Adrenal gland (tissue), 12 donors: Measurements from ENCODE around the gene GRAMD1A. TPM values are rescaled to one million over a fixed set of nuclear protein-coding genes. Genes with fewer than 3 reads are reported as not detected.

Experiments
- DNase-seq, 7 donors: peaks; one replicate each; pipeline ENCODE4 v3.0.0-alpha.2; 2019 to 2020
- H3K27ac ChIP-seq, 5 donors: fragments of 200-600 bp; sonication (generic) in 4 of 5; 1 replicate in 3 of 5; 2 replicates in 2 of 5; pipeline versions ENCODE4 v1.5.1 to v1.8.0; 2016 to 2020; ENCODE audit warnings: mild to moderate bottlenecking in 1 of 5
- H3K27me3 ChIP-seq: fragments of 200-600 bp; 2 replicates; pipeline ENCODE4 v1.8.0; 2021
- H3K36me3 ChIP-seq, 2 donors: fragments of 200-600 bp; replicated peaks in 1 of 2; 1 replicate in 1 of 2; 2 replicates in 1 of 2; pipeline versions ENCODE4 v1.5.1 to v1.8.0; 2018 to 2022
- H3K4me1 ChIP-seq, 2 donors: fragments of 200-600 bp; replicated peaks in 1 of 2; 1 replicate in 1 of 2; 2 replicates in 1 of 2; pipeline versions ENCODE4 v1.5.1 to v1.8.0; 2018 to 2021
- H3K4me3 ChIP-seq, 4 donors: fragments of 200-600 bp; sonication (generic) in 3 of 4; one replicate each; pipeline ENCODE4 v1.5.1; 2016 to 2018
- H3K9me3 ChIP-seq, 3 donors: fragments of 200-600 bp; sonication (generic) in 1 of 3; replicated peaks in 1 of 3; 1 replicate in 2 of 3; 2 replicates in 1 of 3; pipeline versions ENCODE4 v1.5.1 to v1.8.0; 2016 to 2021
- POLR2A ChIP-seq, 2 donors: fragments of 450-650 bp; IDR thresholded peaks; one replicate each; pipeline ENCODE4 v1.6.1; 2017; ENCODE audit warnings: antibody characterized with exemption in 2 of 2, mild to moderate bottlenecking in 2 of 2, moderate library complexity in 1 of 2
- WGBS, 4 donors: extraction: QIAGEN DNeasy Blood & Tissue Kit in 2 of 4; methylation state at CpG; one replicate each; pipeline versions ENCODE4 v1.1.5 to v1.1.7; 2013 to 2017; 5-methylcytosine and 5-hydroxymethylcytosine counted together
- intact Hi-C, 2 donors: fragments of 100-400 bp; cut with DNase I; formaldehyde crosslinking; loops; one replicate each; pipeline versions ENCODE4 v1.14.1 to v1.15.0; 2022 to 2023
- polyA plus RNA-seq, 3 donors: library from polyadenylated mRNA; stranded (reverse); fragments of 200-250 nt in 2 of 3; fragments of 350-450 nt in 1 of 3; fragmentation: Illumina TruSeq in 1 of 3; extraction: RNeasy Lipid Tissue Mini Kit (QIAGEN cat#74804) in 1 of 3; gene quantifications; one replicate each; pipeline ENCODE4 v1.2.3, GENCODE V29; 2013 to 2014
- total RNA-seq, 9 donors: library from RNA; depleted of rRNA in 4 of 9; stranded (reverse); fragments of >200 nt in 4 of 9; fragments of 120-200 nt in 1 of 9; fragmentation: NEBNext Ultra II Directional in 1 of 9; extraction: Animal tissue kit (Norgen Biotek cat#: 25700) in 1 of 9; gene quantifications; one replicate each; pipeline versions ENCODE4 v1.1.0 to v1.2.4, GENCODE V29; 2013 to 2023
- TF ChIP-seq, protein P1 (sequence below), 6 experiments: fragments of 450-650 bp in 4 of 6; fragments of 200-600 bp in 2 of 6; sonication (generic) in 1 of 6; IDR thresholded peaks; 1 replicate in 5 of 6; 2 replicates in 1 of 6; pipeline versions ENCODE4 v1.5.1 to v1.8.0; 2016 to 2021; ENCODE audit warnings: antibody characterized with exemption in 6 of 6, mild to moderate bottlenecking in 2 of 6, moderate library complexity in 1 of 6
- donor health status: healthy with polysubstance abuse.
- donor health status: Bipolar disorder and iron deficiency.
- donor health status: DM: yes; HTN: yes; CAD: no.
- donor health status: DM: no; HTN: no; CAD: no.
- donor health status: DM: no; HTN: no; CAD: no.
- donor health status: DM: yes; HTN: yes; CAD: no.

GRAMD1A gene
- total and polyA plus RNA-seq, 12 donors: 31.2 to 125 (median 77.2) TPM

DNA sequence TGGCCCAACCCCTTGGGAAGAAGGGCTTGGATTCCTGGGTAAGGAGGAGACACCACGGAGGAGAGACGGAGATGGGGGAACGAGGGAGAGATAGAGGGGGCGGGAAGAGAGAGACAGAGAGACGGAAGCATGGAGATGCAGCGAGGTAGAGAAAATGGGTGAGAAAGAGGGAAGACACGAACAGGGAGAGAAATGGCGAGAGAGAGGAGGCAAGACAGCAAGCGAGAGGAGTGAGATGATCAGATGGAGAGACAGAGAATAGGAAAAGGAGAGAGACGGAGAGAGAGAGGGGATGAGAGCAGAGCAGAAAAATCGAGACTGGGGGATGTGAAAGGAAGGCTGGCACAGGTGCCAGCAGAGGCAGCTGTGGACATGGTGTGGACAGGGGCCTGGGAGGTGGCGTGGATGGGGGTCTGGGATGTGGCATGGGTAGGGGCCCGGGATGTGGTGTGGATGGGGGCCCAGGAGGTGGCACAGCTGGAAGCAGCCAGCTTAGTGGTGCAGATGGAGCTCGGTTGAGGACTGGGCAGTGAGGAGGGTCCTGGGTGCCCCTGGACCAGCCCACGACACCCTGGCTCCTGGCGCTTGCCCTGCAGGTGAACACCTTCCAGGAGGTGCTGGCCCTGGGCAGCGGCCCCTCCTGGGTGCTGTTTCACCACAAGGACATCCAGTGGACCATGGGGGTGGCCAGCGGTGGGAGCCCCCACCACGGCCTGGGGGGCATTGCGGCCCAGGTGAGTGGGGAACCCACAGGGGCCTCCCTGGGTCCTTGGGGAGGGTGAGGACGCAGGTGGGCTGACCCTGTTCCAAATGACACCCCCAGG is 75.3 kb downstream of the GRAMD1A start:
- Histone ChIP-seq H3K9me3 (no peaks in the 10 kb centered on the region), H3K36me3 (no peaks in the 10 kb centered on the region), H3K27ac (no peak overlapping the region), H3K27me3 (peaks cover 3% of the 10 kb centered on the region), H3K4me3 (no peak overlapping the region), H3K4me1 (no peaks in the 10 kb centered on the region)
- intact Hi-C loops: no loop called here
- no peak for DNase-seq
- 83 to 89% (median 87%) methylated on average over 15 to 21 of the region's 21 CpGs for WGBS, 4 donors
- TF ChIP-seq, protein P1, sequence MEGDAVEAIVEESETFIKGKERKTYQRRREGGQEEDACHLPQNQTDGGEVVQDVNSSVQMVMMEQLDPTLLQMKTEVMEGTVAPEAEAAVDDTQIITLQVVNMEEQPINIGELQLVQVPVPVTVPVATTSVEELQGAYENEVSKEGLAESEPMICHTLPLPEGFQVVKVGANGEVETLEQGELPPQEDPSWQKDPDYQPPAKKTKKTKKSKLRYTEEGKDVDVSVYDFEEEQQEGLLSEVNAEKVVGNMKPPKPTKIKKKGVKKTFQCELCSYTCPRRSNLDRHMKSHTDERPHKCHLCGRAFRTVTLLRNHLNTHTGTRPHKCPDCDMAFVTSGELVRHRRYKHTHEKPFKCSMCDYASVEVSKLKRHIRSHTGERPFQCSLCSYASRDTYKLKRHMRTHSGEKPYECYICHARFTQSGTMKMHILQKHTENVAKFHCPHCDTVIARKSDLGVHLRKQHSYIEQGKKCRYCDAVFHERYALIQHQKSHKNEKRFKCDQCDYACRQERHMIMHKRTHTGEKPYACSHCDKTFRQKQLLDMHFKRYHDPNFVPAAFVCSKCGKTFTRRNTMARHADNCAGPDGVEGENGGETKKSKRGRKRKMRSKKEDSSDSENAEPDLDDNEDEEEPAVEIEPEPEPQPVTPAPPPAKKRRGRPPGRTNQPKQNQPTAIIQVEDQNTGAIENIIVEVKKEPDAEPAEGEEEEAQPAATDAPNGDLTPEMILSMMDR (IDR thresholded peaks at IDR 0.05): no peak
- no peak for TF ChIP-seq POLR2A (IDR thresholded peaks at IDR 0.05)

DNA sequence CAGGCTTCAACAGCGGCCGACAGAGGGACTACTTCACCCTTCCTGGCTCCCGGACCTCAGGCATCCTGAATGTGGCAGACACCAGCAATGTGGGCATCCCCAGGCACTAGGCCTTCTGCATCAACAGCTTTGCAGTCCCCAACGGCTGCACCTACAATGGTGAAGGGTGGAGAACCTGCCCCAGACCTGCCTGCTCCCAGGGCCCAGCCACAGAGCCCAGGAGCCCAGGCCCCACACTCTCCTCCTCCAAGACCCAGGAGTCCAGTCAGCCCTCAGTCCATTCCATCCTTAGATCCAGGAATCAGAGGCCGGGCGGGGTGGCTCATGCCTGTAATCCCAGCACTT is 75.9 kb downstream of the GRAMD1A start:
- intact Hi-C loops: no loop called here
- Histone ChIP-seq H3K9me3 (no peaks in the 10 kb centered on the region), H3K4me3 (no peak overlapping the region), H3K27me3 (peaks cover 3% of the 10 kb centered on the region), H3K27ac (no peak overlapping the region), H3K4me1 (no peaks in the 10 kb centered on the region), H3K36me3 (no peaks in the 10 kb centered on the region)
- 80 to 100% (median 90%) methylated on average over 2 to 6 of the region's 6 CpGs for WGBS, 4 donors
- TF ChIP-seq, protein P1 (IDR thresholded peaks at IDR 0.05): no peak
- TF ChIP-seq POLR2A (IDR thresholded peaks at IDR 0.05): no peak
- DNase-seq: no peak

Other genes with a start within 250 kb of the GRAMD1A start
- 10 to 100 TPM in 3 of 9 donors, 1 to 10 TPM in 6; 3.3 to 14.3 (median 7.9) TPM for gene ZNF599, start 227.1 kb upstream of the GRAMD1A start, total RNA-seq
- 1 to 10 TPM; 3.8 to 7.3 (median 5.3) TPM for gene ZNF599, start 227.1 kb upstream of the GRAMD1A start, polyA plus RNA-seq
- 1 to 10 TPM; 2.1 to 5.6 (median 3.6) TPM for gene ZNF30, start 73.4 kb upstream of the GRAMD1A start, total RNA-seq
- gene ZNF30, start 73.4 kb upstream of the GRAMD1A start, polyA plus RNA-seq: 1 to 10 TPM; 2.8 to 5.3 (median 3.6) TPM
- 1 to 10 TPM; 3.3 to 8.4 (median 6.8) TPM for gene ZNF792, start 36.1 kb upstream of the GRAMD1A start, total RNA-seq
- gene ZNF792, start 36.1 kb upstream of the GRAMD1A start, polyA plus RNA-seq: 1 to 10 TPM in 1 of 3 donors, under 1 TPM in 2; 0.61 to 2.1 (median 0.97) TPM
- gene SCN1B, start 30.1 kb downstream of the GRAMD1A start, total RNA-seq: 10 to 100 TPM in 6 of 9 donors, 1 to 10 TPM in 2, under 1 TPM in 1; 0.83 to 34.5 (median 15.7) TPM
- 10 to 100 TPM in 2 of 3 donors, 1 to 10 TPM in 1; 4.4 to 13.2 (median 11.6) TPM for gene SCN1B, start 30.1 kb downstream of the GRAMD1A start, polyA plus RNA-seq
- 1 to 10 TPM in 2 of 9 donors, under 1 TPM in 6, not detected in 1; 0.20 to 2.6 (median 0.78) TPM for gene HPN, start 41.4 kb downstream of the GRAMD1A start, total RNA-seq
- gene HPN, start 41.4 kb downstream of the GRAMD1A start, polyA plus RNA-seq: 1 to 10 TPM in 1 of 3 donors, under 1 TPM in 1, not detected in 1; 0.88 to 1.7 TPM
- 1 to 10 TPM in 2 of 9 donors, under 1 TPM in 3, not detected in 4; 0.34 to 4.6 (median 0.75) TPM for gene FXYD3, start 115.5 kb downstream of the GRAMD1A start, total RNA-seq
- 1 to 10 TPM in 2 of 3 donors, under 1 TPM in 1; 0.35 to 4.0 (median 4.0) TPM for gene FXYD3, start 115.5 kb downstream of the GRAMD1A start, polyA plus RNA-seq
- 1 to 10 TPM in 6 of 9 donors, under 1 TPM in 3; 0.17 to 4.4 (median 1.0) TPM for gene LGI4, start 134.7 kb downstream of the GRAMD1A start, total RNA-seq
- 10 to 100 TPM in 2 of 3 donors, 1 to 10 TPM in 1; 1.8 to 22.4 (median 19.5) TPM for gene LGI4, start 134.7 kb downstream of the GRAMD1A start, polyA plus RNA-seq
- gene FXYD1, start 138.5 kb downstream of the GRAMD1A start, total RNA-seq: 10 to 100 TPM in 3 of 9 donors, 1 to 10 TPM in 5, not detected in 1; 2.0 to 16.1 (median 6.6) TPM
- gene FXYD1, start 138.5 kb downstream of the GRAMD1A start, polyA plus RNA-seq: 10 to 100 TPM in 2 of 3 donors, 1 to 10 TPM in 1; 5.5 to 58.6 (median 45.7) TPM
- gene FXYD7, start 142.9 kb downstream of the GRAMD1A start, total RNA-seq: under 1 TPM in 1 of 9 donors, not detected in 8; 0.39 TPM
- under 1 TPM in 2 of 3 donors, not detected in 1; 0.64 to 0.67 TPM for gene FXYD7, start 142.9 kb downstream of the GRAMD1A start, polyA plus RNA-seq
- gene FXYD5, start 154.4 kb downstream of the GRAMD1A start, total RNA-seq: 10 to 100 TPM in 8 of 9 donors, 1 to 10 TPM in 1; 4.2 to 68.4 (median 30.4) TPM
- 100 to 1,000 TPM in 1 of 3 donors, 10 to 100 TPM in 2; 34.6 to 123 (median 84.2) TPM for gene FXYD5, start 154.4 kb downstream of the GRAMD1A start, polyA plus RNA-seq
- under 1 TPM in 2 of 9 donors, not detected in 7; 0.06 to 0.18 TPM for gene FAM187B, start 228.4 kb downstream of the GRAMD1A start, total RNA-seq
- gene FAM187B, start 228.4 kb downstream of the GRAMD1A start, polyA plus RNA-seq: under 1 TPM in 2 of 3 donors, not detected in 1; 0.13 to 0.48 TPM
- gene LSR, start 248.7 kb downstream of the GRAMD1A start, total RNA-seq: 100 to 1,000 TPM in 1 of 9 donors, 10 to 100 TPM in 8; 30.2 to 106 (median 54.7) TPM
- 10 to 100 TPM in 2 of 3 donors, 1 to 10 TPM in 1; 8.2 to 87.8 (median 62.7) TPM for gene LSR, start 248.7 kb downstream of the GRAMD1A start, polyA plus RNA-seq